ENCODE results near the gene TRAPPC5.
"Not testable (repeated sequence)": the region's sequence is repeated elsewhere in the genome, so short reads cannot be mapped to it uniquely, and the experiment has no call there.

The TRAPPC5 gene

DNA sequence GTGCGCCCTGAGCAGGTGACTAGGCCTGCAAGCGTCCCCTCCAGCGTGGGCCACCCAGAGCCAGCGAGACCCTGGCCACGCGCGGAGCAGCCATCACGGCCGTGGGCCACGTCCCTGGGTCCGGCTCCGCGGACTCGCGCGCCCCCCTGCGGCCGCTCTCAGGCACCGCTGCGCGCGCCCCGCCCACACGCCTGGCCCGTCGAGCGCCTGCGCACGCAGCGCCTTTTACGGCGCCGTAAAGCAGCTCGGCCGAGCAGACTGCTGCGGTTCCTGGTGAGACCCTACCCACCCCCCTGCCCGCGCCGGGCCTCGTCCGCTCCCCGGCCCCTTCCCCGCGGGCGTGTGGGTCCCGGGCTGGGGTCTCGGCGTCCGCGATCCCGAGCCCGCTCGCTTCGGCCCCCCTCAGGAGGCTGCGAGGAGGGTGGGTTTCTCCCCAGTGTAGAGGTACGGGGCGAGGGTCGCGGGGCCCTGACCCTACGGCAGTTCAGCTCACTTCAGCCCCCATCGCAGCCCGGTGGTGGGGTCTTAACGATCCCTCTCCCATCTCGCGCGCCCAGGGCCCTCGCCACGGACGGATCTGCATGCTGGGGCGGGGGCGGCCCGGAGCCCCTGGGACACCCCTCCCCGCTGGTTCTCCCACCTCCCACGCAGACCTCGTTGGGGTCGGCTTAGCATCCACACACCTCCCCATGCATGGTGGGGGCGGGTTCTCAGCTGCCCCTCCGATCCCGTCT lies at the start of gene TRAPPC5:
TRAPPC5 (plus strand) TSS at position 228 of the 734 bp plus-strand sequence. CDS start 1,421 bp downstream, outside the sequence.
- DNase-seq (ENCODE audit: low read depth, low spot score), result peak; percentile 95

DNA sequence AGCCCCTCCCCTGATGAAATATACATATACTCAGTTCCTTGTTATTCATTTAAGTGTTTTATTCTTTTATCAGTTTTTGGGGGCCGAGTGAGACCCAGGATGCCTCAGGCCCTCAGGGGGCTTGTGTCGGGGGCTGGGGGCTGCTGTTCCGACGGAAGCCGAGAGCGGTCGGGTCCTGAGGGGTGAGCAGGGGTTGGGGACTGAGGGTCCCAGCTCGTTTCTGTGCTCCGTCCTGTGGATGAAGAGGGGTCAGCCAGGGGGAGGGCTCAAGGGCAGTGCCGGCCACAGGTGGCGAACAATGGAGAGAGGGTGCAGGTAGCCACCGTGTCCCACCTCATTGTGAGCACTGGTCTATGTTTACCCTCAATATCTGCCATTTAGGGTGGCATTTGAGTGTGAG lies 49.1 kb upstream of the TRAPPC5 start:
- no peak for DNase-seq (ENCODE audit: low read depth, low spot score)

DNA sequence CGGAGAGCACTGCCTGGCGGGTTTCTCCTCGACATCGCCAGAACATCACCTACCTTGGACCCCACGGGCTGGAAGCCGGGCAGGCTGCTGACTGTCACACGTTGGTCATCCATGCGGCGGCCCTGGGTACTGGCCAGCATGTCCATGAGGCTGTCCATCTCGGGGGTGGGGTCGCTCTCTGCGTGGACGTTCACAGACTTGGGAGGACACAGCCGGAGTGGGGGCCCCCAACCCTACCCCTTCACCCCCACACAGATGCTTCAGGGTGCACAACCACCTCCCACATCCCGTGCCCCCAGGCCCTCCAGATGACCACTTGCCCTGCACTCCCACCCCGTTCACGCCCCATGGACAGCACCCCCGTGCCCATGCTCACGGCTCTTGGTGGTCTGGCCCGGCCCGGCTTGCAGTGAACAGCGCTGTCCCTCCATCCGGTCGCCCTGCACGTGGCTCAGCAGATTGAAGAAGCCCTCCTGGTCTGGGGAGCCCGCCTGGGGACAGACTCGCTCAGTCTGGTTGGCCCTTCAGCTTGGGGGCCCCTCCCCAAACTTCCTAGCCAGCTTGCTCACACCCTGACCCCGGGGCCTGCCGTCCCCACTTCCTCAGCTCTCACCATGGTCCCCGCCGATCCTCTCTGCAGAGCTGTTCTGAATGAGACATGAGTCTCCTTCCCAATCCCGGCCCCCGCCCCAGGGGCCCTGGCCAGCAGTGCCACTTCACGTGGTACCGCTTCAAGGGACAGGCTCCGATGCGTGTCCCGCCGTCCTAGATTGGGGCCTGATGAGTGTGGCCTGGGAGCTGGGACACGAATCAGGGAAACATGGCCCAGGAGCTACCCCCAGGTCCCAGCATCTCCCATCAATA lies 48.1 kb upstream of the TRAPPC5 start:
- DNase-seq (ENCODE audit: low read depth, low spot score), result no peak

DNA sequence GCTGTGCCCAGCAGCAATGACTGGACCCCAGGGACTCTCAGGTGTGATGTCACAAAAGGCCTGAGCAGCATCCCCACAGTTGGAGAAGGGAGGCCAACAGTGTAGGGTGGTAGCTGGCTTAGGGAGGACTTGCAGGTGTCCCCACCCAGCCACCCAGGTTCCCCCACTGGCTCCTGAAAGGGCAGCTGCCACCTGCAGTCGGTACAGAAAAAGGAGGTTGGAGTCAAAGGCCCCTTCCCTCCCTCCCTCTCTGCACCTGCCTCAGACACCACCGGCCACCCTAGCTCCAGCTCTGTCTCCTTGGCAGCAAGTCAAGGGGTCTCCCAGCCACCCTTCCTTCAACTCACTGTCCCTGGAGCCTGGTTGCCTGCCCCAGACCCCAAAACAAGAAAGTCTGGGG lies 46.9 kb upstream of the TRAPPC5 start, which contains the start of gene PCP2:
PCP2 (minus strand) TSS at position 22 of the 400 bp plus-strand sequence. CDS start 262 bp downstream, outside the sequence.
- no peak for DNase-seq (ENCODE audit: low read depth, low spot score)

DNA sequence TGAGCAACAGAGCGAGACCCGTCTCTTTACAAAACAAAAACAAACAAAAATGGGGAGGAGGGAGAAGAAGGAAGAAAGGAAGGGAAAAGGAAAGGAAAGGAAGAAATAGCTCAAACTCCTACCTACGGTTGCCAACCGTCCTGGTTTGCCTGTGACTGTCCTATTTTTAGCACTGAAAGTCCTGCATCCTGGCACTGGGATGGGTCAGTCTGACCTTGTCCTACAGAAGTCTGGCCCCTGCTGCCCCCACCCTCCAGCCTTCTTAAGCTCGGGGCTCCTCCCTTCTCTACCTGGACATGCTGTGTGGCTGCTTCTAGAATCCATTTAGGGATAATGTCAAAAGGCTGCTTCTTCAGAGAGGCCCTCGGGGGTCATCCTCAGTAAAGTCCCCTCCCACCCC lies 45.0 kb upstream of the TRAPPC5 start:
- DNase-seq (ENCODE audit: low read depth, low spot score), result no peak

DNA sequence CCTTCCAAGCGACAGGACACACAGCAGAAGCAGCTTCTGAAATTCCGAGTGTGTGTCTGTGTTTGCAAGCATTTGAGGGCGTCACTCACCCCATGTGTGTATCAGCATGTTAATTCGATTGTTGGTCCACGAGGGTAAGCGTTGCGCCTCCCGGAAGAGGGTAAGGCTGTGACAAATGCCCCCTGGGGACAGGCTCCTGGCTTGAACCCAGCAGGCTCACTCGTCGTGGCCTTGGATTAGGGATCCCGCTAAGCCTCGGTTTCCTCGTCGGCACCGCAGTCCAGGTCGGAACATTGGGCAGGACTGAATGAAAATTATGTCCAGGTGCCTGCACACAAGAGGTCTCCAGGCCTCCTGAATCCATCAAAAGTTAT lies 44.3 kb upstream of the TRAPPC5 start:
- no peak for DNase-seq (ENCODE audit: low read depth, low spot score)

DNA sequence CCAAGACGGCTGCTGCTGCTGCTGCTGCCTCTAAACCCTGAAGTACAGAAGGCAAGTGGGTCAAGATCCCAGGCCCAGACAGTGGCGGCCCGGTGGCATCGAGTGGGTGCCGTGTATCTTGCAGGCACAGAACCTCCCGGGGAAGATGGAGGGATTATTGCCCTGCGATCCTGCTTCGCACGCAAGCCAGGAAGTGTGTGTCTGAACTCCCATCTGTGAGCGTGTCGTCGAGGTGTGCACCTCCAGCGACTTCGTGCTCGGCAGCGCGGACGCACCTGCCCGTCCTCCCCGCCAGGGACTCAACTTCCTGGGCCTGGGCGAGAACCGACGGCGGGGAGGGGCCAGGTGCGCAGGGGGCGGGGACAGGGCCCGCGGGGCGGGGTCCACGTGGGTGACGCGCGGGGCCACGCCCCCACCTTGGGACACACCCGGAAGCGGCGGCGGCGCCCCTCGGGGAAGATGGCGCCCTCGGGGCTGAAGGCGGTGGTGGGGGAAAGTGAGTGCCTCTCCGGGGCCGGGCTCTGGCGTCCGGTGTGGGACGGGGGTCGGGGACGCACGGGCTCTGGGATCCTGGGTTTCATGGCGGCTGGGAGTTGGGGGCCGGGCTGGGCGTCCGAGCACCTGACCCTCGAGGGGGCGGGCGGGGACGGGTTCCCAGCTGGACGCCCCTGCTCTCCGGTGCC lies 43.8 kb upstream of the TRAPPC5 start, which contains the start of gene STXBP2:
STXBP2 (plus strand) TSS at position 420 of the 683 bp plus-strand sequence; CDS start at position 460, 40 bp downstream.
- DNase-seq (ENCODE audit: low read depth, low spot score), result peak; percentile 68

DNA sequence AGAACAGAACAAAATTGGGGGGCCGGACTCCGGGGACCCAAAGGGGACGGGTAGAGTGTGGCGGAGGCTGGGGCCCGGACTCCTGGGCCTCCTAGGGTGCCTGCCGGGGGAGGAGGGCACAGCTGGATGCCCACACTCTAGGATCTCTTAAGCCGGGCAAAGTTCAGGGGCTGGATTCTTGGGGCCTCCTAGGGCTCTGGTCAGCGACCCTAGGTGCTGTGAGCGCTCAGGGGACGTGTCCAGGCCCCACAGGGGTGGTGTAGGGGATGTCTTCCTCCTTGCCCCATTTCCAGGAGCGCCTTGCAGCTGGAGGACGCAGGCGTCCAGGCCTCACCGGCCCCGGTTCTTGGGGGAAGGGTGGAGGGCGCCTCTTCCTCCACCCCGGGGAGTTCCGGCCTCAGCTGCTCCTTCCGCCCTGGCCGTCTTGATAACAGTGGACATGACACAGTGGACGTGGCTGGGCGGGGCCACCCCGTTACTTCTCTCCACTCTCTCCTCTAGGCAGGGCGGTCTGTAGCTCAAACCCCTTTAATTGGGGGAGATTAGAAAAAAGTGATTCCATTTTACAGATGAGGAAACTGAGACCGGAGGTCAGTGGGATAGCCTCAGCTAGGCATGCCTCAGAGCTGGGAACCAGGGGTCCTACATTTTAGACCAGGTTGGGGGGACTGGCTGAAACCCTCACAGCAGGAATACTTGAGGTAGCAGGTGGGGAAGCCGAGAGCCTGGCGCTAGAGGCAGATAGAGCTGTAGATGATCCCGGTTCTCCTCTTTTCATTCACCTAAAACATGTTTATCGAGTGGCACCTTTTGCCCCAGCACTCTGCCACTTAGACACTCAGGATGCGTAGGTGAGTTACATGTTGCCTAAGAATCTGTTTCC lies 43.0 kb upstream of the TRAPPC5 start:
- peak; percentile 12 for DNase-seq (ENCODE audit: low read depth, low spot score)

DNA sequence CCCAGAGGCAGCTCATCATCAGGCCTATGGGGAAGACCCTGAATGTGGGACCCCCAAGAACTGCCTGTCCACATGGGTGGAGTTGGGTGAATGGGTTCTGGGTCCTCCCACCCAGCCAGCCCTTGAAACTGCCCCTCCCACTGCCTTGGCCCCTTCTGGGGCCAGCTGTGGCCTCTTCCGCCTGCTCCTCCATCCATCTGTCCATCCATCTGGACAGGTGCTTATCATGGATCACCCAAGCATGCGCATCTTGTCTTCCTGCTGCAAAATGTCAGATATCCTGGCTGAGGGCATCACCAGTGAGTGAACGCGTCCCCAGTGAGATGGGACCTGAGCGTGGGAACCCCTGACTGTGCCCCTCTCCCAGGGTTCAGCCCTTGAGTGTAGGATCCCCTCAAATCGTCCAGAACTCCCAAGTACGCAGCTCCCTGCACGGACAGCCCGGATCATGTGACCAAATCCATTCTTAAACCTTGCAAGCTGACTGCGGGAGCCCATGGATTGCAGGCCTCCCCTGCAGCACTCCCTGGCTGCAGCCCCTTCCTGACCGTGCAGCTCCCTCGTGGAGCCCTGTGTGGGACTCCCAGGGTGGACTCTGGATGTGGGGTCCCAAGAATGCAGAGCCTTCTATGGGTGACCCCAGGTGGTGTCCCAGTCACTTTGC lies 41.7 kb upstream of the TRAPPC5 start:
- DNase-seq (ENCODE audit: low read depth, low spot score), result no peak

DNA sequence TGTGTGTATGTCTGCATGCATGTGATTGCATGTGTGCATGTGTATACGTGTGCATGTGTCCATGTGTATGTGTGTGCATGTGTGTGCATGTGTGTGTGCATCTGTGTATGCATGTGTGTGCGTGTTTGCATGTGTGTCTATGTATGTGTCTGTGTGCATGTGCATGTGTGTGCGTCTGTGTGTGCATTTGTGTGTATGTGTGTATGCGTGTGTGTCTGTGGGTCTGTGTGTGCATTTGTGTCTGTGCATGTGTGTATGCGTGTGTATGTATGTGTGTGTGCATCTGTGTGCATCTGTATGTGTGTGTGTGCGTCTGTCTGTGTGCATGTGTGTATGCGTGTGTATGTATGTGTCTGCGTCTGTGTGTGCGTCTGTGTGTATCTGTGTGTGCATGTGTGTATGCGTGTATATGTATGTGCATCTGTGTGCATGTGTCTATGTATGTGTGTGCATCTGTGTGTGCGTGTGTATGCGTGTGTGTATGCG lies 40.7 kb upstream of the TRAPPC5 start:
- no peak for DNase-seq (ENCODE audit: low read depth, low spot score)

DNA sequence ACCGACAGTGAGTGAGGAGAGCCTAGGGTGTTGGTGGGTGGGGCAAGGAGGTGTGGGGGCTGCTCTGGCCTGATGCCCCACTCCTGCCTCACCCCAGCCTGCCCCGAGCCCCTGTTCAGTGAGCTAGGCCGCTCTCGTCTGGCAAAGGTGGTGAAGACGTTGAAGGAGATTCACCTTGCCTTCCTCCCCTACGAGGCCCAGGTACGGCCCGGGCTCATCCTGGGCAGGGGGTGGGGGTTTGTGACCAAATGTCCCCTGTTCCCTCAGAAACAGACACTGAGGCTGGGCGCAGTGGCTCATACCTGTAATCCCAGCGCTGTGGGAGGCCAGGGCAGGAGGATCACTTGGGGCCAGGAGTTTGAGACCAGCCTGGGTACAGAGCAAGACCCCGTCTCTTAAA lies 39.8 kb upstream of the TRAPPC5 start:
- no peak for DNase-seq (ENCODE audit: low read depth, low spot score)

DNA sequence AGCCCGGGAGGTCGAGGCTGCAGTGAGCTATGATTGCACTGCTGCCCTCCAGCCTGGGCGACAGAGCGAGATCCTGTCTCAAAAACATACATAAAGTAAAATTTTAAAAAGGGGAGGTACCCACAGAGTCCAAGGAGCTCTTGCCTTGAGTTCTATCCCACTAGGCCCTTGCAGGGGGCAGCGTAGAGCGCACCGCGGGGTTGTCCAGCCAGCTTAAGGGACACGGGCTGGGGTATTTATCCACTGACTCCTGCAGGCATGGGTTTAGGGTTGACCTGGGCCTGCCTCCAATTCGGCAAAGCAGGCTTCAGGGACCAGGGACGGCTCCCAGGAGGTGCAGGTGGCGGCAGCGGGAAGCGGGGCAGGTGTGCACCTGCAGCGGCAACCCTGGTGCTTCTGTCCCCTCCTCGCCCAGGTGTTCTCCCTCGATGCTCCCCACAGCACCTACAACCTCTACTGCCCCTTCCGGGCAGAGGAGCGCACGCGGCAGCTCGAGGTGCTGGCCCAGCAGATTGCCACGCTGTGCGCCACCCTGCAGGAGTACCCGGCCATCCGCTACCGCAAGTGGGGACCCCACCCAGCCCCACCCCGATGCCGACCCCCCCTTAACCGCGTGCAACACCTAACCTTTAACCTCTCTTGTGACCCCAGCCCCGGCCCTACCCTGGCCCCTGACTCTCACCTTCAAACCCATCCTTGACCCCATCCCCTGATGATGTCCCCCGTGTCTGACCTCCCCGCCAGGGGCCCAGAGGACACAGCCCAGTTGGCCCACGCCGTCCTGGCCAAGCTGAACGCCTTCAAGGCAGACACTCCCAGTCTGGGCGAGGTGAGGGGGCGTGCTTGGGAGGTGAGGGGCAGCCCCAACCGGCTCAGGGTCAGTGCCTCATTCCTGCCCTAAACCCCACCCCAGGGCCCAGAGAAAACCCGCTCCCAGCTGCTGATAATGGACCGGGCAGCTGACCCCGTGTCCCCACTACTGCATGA lies 39.0 kb upstream of the TRAPPC5 start:
- no peak for DNase-seq (ENCODE audit: low read depth, low spot score)

DNA sequence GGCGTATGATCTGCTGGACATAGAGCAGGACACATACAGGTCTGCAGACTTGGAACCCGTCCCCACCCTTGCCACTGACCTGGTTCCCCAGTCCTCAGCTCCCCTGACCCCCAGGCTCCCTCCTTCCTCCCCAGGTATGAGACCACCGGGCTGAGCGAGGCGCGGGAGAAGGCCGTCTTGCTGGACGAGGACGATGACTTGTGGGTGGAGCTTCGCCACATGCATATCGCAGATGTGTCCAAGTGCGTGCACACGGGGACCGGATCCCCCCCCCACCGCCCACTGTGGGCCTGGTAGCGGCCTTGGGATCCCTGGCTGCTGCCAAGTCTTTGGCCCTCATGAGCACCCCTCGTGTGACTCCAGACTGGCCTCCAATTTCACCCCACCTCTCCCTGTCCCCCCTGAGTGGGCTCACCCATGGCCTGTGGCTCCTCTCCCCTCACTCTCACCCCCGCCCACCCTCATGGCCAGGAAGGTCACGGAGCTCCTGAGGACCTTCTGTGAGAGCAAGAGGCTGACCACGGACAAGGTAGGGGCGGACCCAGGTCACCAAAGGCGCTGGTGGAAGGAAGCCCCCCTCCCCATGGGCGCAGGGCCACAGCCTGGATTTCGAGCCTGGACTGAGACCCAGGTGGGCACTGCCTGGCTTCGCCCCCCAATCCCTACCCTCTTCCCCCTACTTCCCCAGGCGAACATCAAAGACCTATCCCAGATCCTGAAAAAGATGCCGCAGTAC lies 38.2 kb upstream of the TRAPPC5 start:
- no peak for DNase-seq (ENCODE audit: low read depth, low spot score)

DNA sequence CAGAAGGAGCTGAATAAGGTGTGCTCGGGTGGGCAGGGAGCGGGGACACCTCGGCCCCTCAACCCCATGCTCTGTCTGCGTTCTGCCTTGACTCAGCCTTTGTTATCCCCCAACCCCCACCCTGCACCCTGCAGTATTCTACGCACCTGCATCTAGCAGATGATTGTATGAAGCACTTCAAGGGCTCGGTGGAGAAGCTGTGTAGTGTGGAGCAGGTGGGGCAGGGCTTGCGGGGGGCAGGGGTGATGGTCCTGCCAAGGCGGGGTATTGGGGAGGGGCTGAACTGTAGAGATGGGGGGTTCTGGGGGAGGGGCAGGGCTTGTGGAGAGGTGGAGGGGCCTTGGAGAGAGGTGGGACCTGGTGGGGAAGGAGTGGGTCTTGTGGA lies 37.6 kb upstream of the TRAPPC5 start:
- no peak for DNase-seq (ENCODE audit: low read depth, low spot score)

DNA sequence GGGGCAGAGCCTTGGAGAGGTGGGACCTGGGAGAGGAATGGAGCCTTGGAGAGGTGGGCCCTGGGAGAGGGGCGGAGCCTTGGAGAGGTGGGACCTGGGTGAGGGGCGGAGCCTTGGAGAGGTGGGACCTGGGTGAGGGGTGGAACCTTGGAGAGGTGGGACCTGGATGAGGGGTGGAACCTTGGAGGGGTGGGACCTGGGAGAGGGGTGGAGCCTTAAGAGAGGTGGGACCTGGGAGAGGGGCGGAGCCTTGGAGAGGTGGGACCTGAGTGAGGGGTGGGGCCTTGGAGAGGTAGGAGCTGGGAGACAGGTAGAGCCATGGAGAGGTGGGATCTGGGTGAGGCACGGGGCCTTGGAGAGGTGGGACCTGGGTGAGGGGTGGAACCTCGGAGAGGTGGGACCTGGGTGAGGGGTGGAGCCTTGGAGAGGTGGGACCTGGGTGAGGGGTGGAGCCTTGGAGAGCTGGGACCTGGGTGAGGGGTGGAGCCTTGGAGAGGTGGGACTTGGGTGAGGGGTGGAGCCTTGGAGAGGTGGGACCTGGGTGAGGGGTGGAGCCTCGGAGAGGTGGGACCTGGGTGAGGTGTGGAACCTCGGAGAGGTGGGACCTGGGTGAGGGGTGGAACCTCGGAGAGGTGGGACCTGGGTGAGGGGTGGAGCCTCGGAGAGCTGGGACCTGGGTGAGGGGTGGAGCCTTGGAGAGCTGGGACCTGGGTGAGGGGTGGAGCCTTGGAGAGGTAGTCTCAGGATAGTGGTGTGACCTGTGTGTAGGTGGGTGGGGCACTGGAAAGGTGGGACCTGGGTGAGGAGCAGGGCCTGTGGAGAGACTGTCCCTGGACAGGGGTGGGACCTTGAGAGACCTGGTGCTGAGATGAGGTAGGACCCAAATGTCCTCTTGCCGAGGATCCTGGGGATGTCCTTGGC lies 36.7 kb upstream of the TRAPPC5 start:
- DNase-seq (ENCODE audit: low read depth, low spot score), result not testable (repeated sequence)

DNA sequence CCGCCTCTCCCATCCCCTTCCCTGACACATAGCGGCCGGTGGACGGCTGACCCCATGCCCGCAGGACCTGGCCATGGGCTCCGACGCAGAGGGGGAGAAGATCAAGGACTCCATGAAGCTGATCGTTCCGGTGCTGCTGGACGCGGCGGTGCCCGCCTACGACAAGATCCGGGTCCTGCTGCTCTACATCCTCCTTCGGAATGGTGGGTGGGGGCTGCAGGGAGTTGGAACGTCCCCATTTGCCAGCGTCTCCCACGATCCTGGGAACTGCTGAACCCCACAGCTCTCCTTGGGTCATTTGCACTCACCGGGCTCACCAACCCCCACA lies 36.1 kb upstream of the TRAPPC5 start:
- DNase-seq (ENCODE audit: low read depth, low spot score), result no peak

DNA sequence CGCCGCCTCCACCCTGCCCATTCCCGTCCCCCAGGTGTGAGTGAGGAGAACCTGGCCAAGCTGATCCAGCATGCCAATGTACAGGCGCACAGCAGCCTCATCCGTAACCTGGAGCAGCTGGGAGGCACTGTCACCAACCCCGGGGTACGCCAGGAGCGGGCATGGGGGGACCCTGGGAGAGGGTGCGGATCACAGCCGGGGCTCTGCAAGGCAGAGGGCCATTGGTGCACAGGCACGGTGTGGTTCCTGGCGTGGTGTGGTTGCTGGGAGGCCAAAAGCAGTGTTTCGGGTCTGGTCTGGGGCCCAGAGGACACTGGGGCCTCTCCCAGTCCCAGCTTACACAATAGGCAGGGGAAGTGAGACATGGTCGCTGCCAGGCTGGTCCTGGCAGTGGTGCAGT lies 35.5 kb upstream of the TRAPPC5 start:
- DNase-seq (ENCODE audit: low read depth, low spot score), result no peak
